Measurements from ENCODE around the gene SYTL3.

Gene SYTL3

GRCh38 chr6:158619922-158620801 is 29.7 kb upstream of the SYTL3 start:
- H3K4me3 ChIP-seq (ENCODE audit: low read depth, low read length) = no peak overlapping the region
- TF ChIP-seq, protein P1, sequence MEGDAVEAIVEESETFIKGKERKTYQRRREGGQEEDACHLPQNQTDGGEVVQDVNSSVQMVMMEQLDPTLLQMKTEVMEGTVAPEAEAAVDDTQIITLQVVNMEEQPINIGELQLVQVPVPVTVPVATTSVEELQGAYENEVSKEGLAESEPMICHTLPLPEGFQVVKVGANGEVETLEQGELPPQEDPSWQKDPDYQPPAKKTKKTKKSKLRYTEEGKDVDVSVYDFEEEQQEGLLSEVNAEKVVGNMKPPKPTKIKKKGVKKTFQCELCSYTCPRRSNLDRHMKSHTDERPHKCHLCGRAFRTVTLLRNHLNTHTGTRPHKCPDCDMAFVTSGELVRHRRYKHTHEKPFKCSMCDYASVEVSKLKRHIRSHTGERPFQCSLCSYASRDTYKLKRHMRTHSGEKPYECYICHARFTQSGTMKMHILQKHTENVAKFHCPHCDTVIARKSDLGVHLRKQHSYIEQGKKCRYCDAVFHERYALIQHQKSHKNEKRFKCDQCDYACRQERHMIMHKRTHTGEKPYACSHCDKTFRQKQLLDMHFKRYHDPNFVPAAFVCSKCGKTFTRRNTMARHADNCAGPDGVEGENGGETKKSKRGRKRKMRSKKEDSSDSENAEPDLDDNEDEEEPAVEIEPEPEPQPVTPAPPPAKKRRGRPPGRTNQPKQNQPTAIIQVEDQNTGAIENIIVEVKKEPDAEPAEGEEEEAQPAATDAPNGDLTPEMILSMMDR (IDR thresholded peaks at IDR 0.05; ENCODE audit: low read depth, low read length, missing control alignments) = no peak
- DNase-seq (ENCODE audit: low read depth) = no peak

DNA sequence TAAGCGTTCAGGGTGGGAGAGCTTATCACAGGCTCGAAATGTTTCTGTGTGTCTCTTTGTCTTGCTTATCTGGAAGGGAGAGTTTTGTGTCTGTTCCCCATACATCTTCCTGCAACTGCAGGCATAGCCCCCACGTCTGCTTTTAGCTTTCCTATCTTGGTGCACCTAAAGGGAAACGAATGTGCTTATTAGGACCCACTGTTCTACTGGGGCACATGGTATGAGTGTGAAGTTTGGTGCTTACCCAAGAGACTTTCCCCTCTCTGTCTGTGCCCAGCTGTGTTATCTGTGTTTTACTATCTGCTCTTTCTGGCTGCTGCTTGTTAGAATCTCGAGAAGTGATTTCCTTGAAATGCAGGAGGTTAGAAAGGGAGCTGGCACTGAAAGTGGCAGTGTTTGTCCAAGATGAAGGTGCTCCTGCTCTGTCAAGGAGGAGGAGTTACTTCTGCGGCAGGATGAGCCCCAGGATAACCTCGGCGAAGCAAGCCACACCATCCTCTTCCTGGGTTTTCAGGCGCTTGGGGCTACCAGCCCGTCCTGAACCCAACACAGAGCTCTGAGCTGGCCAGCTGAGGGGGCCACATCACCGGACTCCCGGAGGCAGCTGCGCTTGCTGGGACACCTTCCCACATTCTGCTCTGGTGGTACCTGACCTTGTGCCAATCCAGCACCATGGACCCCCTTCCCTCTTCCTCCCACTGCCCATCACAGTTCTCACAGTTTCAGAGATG is 28.7 kb upstream of the SYTL3 start:
- H3K4me3 ChIP-seq (ENCODE audit: low read depth, low read length) = no peak overlapping the region
- TF ChIP-seq, protein P1 (IDR thresholded peaks at IDR 0.05; ENCODE audit: low read depth, low read length, missing control alignments) = no peak
- no peak for DNase-seq (ENCODE audit: low read depth)

GRCh38 chr6:158621694-158622544 is 27.9 kb upstream of the SYTL3 start:
- H3K4me3 ChIP-seq (ENCODE audit: low read depth, low read length) = no peak overlapping the region
- TF ChIP-seq, protein P1 (IDR thresholded peaks at IDR 0.05; ENCODE audit: low read depth, low read length, missing control alignments) = no peak
- no peak for DNase-seq (ENCODE audit: low read depth)

GRCh38 chr6:158622545-158623190 is 27.2 kb upstream of the SYTL3 start:
- DNase-seq (ENCODE audit: low read depth) = no peak
- TF ChIP-seq, protein P1 (IDR thresholded peaks at IDR 0.05; ENCODE audit: low read depth, low read length, missing control alignments) = no peak
- no peak overlapping the region for H3K4me3 ChIP-seq (ENCODE audit: low read depth, low read length)

- TF ChIP-seq, protein P1 (IDR thresholded peaks at IDR 0.05; ENCODE audit: low read depth, low read length, missing control alignments) = no peak
- no peak overlapping the region for H3K4me3 ChIP-seq (ENCODE audit: low read depth, low read length)
- no peak for DNase-seq (ENCODE audit: low read depth)
Measured at GRCh38 chr6:158624684-158625682, 24.9 kb upstream of the SYTL3 start.
